Suprapubic skin (tissue), 4 donors: ENCODE results near the gene ARHGAP10. TPM values are rescaled to one million over a fixed set of nuclear protein-coding genes. Genes with fewer than 3 reads are reported as not detected.

Source experiments
- DNase-seq, 2 donors: peaks; one replicate each; pipeline ENCODE4 v3.0.0-alpha.2; 2019; ENCODE audit warnings: low spot score in 2 of 2
- H3K27ac ChIP-seq: fragments of 200-600 bp; sonication (generic); one replicate; pipeline ENCODE4 v1.5.1; 2019
- H3K27me3 ChIP-seq: fragments of 200-600 bp; sonication (generic); one replicate; pipeline ENCODE4 v1.5.1; 2019
- H3K36me3 ChIP-seq: fragments of 200-600 bp; sonication (generic); one replicate; pipeline ENCODE4 v1.5.1; 2019
- H3K4me1 ChIP-seq: fragments of 200-600 bp; sonication (generic); one replicate; pipeline ENCODE4 v1.5.1; 2019
- H3K4me3 ChIP-seq: fragments of 200-600 bp; sonication (generic); one replicate; pipeline ENCODE4 v1.5.1; 2019; ENCODE audit warnings: mild to moderate bottlenecking
- H3K9me3 ChIP-seq: fragments of 200-600 bp; sonication (generic); one replicate; pipeline ENCODE4 v1.5.1; 2019
- CTCF ChIP-seq, 2 donors: fragments of 200-600 bp in 1 of 2; fragments of 450-650 bp in 1 of 2; sonication (generic) in 1 of 2; IDR thresholded peaks; one replicate each; pipeline ENCODE4 v1.5.1; 2016 to 2019; ENCODE audit warnings: antibody characterized with exemption in 2 of 2, mild to moderate bottlenecking in 1 of 2, moderate library complexity in 1 of 2
- EP300 ChIP-seq: sonication (generic); formaldehyde crosslinking; IDR thresholded peaks from one replicate; pipeline ENCODE4 v1.6.1; 2017; ENCODE audit warnings: antibody characterized with exemption
- POLR2A ChIP-seq, 2 donors: fragments of 450-650 bp; IDR thresholded peaks; one replicate each; pipeline ENCODE4 v1.6.1; 2017; ENCODE audit warnings: antibody characterized with exemption in 2 of 2, mild to moderate bottlenecking in 2 of 2, moderate library complexity in 2 of 2
- POLR2AphosphoS5 ChIP-seq, 3 donors: sonication (generic); formaldehyde crosslinking; IDR thresholded peaks; one replicate each; pipeline ENCODE4 v1.6.1; 2017; ENCODE audit warnings: antibody characterized with exemption in 3 of 3
- WGBS: methylation state at CpG from one replicate; pipeline ENCODE4 v1.1.5; 2018; 5-methylcytosine and 5-hydroxymethylcytosine counted together
- total RNA-seq, 4 donors: library from RNA; depleted of rRNA; stranded (reverse); fragments of >200 nt; gene quantifications; one replicate each; pipeline ENCODE4 v1.1.0, GENCODE V29; 2016

The ARHGAP10 gene
- total RNA-seq, 4 donors from 2014 or later, result 32.5 to 59.0 (median 36.8) TPM

GRCh38 chr4:148017801-148018200 is 285.9 kb downstream of the ARHGAP10 start:
- DNase-seq, result no peak

GRCh38 chr4:148021686-148022085 is 289.8 kb downstream of the ARHGAP10 start:
- no peaks in the 10 kb centered on the region for H3K27me3 ChIP-seq
- no peaks in the 10 kb centered on the region for H3K9me3 ChIP-seq
- TF ChIP-seq CTCF (IDR thresholded peaks at IDR 0.05), result no peak
- no peak for TF ChIP-seq POLR2A (IDR thresholded peaks at IDR 0.05)
- no peak for TF ChIP-seq EP300
- TF ChIP-seq POLR2AphosphoS5 (IDR thresholded peaks at IDR 0.05), result no peak
- 80% methylated on average over 1 of the region's 1 CpG for WGBS
- no peak overlapping the region for H3K4me3 ChIP-seq
- no peak for DNase-seq
- H3K36me3 ChIP-seq, result no peaks in the 10 kb centered on the region
- H3K27ac ChIP-seq, result no peak overlapping the region
- peaks cover 32% of the 10 kb centered on the region for H3K4me1 ChIP-seq

More at GRCh38 chr4:148017801-148018200, 285.9 kb downstream of the ARHGAP10 start:
- Histone ChIP-seq H3K36me3 (no peaks in the 10 kb centered on the region), H3K27ac (no peak overlapping the region), H3K9me3 (no peaks in the 10 kb centered on the region), H3K4me3 (no peak overlapping the region), H3K4me1 (peaks cover 23% of the 10 kb centered on the region), H3K27me3 (no peaks in the 10 kb centered on the region)
- WGBS, result 28% methylated on average over 5 of the region's 5 CpGs
- TF ChIP-seq POLR2A (IDR thresholded peaks at IDR 0.05), result no peak
- no peak for TF ChIP-seq POLR2AphosphoS5 (IDR thresholded peaks at IDR 0.05)
- no peak for TF ChIP-seq EP300
- no peak for TF ChIP-seq CTCF (IDR thresholded peaks at IDR 0.05)

- no peak overlapping the region for H3K4me3 ChIP-seq
- H3K9me3 ChIP-seq, result no peaks in the 10 kb centered on the region
- DNase-seq, result no peak
- no peaks in the 10 kb centered on the region for H3K36me3 ChIP-seq
- TF ChIP-seq CTCF (IDR thresholded peaks at IDR 0.05), result no peak
- no peak for TF ChIP-seq POLR2AphosphoS5 (IDR thresholded peaks at IDR 0.05)
- no peak for TF ChIP-seq POLR2A (IDR thresholded peaks at IDR 0.05)
- TF ChIP-seq EP300, result no peak
- H3K27ac ChIP-seq, result no peak overlapping the region
- WGBS, result 88% methylated on average over 6 of the region's 6 CpGs
- H3K4me1 ChIP-seq, result peaks cover 21% of the 10 kb centered on the region
- H3K27me3 ChIP-seq, result no peaks in the 10 kb centered on the region
These were observed 291.1 kb downstream of the ARHGAP10 start for GRCh38 chr4:148022975-148023374.

GRCh38 chr4:148023512-148024181 is 291.8 kb downstream of the ARHGAP10 start:
- no peaks in the 10 kb centered on the region for H3K9me3 ChIP-seq
- no peaks in the 10 kb centered on the region for H3K27me3 ChIP-seq
- no peak for DNase-seq
- no peak overlapping the region for H3K27ac ChIP-seq
- no peak for TF ChIP-seq POLR2AphosphoS5 (IDR thresholded peaks at IDR 0.05)
- 72% methylated on average over 9 of the region's 9 CpGs for WGBS
- H3K36me3 ChIP-seq, result no peaks in the 10 kb centered on the region
- H3K4me1 ChIP-seq, result peaks cover 14% of the 10 kb centered on the region
- H3K4me3 ChIP-seq, result no peak overlapping the region

GRCh38 chr4:148025981-148026380 is 294.1 kb downstream of the ARHGAP10 start:
- Histone ChIP-seq H3K36me3 (no peaks in the 10 kb centered on the region), H3K4me1 (peaks cover 13% of the 10 kb centered on the region), H3K9me3 (no peaks in the 10 kb centered on the region), H3K27me3 (no peaks in the 10 kb centered on the region), H3K4me3 (no peak overlapping the region), H3K27ac (no peak overlapping the region)
- 69% methylated on average over 4 of the region's 4 CpGs for WGBS
- TF ChIP-seq POLR2AphosphoS5 (IDR thresholded peaks at IDR 0.05) (no peak), EP300 (no peak), CTCF (IDR thresholded peaks at IDR 0.05) (no peak), POLR2A (IDR thresholded peaks at IDR 0.05) (no peak)
- DNase-seq, result no peak
